HCT116 (cell line): ENCODE measurements around the gene GNG2.

Source experiments
- CEBPB ChIP-seq: IDR thresholded peaks from 2 replicates; pipeline ENCODE4 v1.6.1; 2012; ENCODE audit warnings: low read depth
- CTCF ChIP-seq, 3 experiments: fragments of 200-600 bp in 1 of 3; sonication (generic) in 1 of 3; IDR thresholded peaks in 2 of 3; conservative IDR thresholded peaks in 1 of 3; 2 replicates each; pipeline ENCODE4 v1.5.1; 2012 to 2017; ENCODE audit warnings: low read depth in 2 of 3, low read length in 2 of 3, antibody characterized with exemption in 1 of 3, borderline replicate concordance in 1 of 3, control low read depth in 1 of 3, mild to moderate bottlenecking in 1 of 3, mixed read lengths in 1 of 3, mixed run types in 1 of 3, moderate library complexity in 1 of 3; ENCODE audit not compliant: insufficient read depth in 1 of 3
- POLR2A ChIP-seq: IDR thresholded peaks from 2 replicates; pipeline ENCODE4 v1.7.0; 2011; ENCODE audit warnings: borderline replicate concordance; ENCODE audit not compliant: insufficient read depth, insufficient read length; ENCODE audit errors: extremely low read depth
- POLR2AphosphoS5 ChIP-seq: IDR thresholded peaks from 2 replicates; pipeline ENCODE4 v1.6.1; 2011; ENCODE audit warnings: mild to moderate bottlenecking, low read depth, low read length, moderate library complexity
- SIN3A ChIP-seq: IDR thresholded peaks from 2 replicates; pipeline ENCODE4 v1.6.1; 2012; ENCODE audit warnings: low read depth
- ZBTB33 ChIP-seq: IDR thresholded peaks from 2 replicates; pipeline ENCODE4 v1.6.1; 2011; ENCODE audit warnings: mild to moderate bottlenecking, low read length, moderate library complexity; ENCODE audit not compliant: insufficient replicate concordance; ENCODE audit errors: extremely low read depth
- ZFX ChIP-seq: fragments of 450-650 bp; IDR thresholded peaks from 2 replicates; pipeline ENCODE4 v1.6.1; 2017
- TF ChIP-seq, protein P1 (sequence below): IDR thresholded peaks from 2 replicates; pipeline ENCODE4 v1.6.1; 2012
- TF ChIP-seq, protein P2 (sequence below): IDR thresholded peaks from 2 replicates; pipeline ENCODE4 v1.6.1; 2012; ENCODE audit warnings: low read depth

- no peak for TF ChIP-seq CEBPB
- TF ChIP-seq CTCF (IDR thresholded peaks at IDR 0.05 in 2 of 3, conservative IDR thresholded peaks at IDR 0.05 in 1 of 3; ENCODE audit: borderline replicate concordance in 1 of 3, insufficient read depth in 1 of 3, low read depth in 2 of 3, low read length in 2 of 3), result no peak
- TF ChIP-seq SIN3A, result no peak
- TF ChIP-seq POLR2AphosphoS5, result no peak
- TF ChIP-seq, protein P1, sequence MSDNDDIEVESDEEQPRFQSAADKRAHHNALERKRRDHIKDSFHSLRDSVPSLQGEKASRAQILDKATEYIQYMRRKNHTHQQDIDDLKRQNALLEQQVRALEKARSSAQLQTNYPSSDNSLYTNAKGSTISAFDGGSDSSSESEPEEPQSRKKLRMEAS, result no peak
- TF ChIP-seq POLR2A, result no peak
- TF ChIP-seq ZBTB33, result no peak
- TF ChIP-seq ZFX, result no peak
- TF ChIP-seq, protein P2, sequence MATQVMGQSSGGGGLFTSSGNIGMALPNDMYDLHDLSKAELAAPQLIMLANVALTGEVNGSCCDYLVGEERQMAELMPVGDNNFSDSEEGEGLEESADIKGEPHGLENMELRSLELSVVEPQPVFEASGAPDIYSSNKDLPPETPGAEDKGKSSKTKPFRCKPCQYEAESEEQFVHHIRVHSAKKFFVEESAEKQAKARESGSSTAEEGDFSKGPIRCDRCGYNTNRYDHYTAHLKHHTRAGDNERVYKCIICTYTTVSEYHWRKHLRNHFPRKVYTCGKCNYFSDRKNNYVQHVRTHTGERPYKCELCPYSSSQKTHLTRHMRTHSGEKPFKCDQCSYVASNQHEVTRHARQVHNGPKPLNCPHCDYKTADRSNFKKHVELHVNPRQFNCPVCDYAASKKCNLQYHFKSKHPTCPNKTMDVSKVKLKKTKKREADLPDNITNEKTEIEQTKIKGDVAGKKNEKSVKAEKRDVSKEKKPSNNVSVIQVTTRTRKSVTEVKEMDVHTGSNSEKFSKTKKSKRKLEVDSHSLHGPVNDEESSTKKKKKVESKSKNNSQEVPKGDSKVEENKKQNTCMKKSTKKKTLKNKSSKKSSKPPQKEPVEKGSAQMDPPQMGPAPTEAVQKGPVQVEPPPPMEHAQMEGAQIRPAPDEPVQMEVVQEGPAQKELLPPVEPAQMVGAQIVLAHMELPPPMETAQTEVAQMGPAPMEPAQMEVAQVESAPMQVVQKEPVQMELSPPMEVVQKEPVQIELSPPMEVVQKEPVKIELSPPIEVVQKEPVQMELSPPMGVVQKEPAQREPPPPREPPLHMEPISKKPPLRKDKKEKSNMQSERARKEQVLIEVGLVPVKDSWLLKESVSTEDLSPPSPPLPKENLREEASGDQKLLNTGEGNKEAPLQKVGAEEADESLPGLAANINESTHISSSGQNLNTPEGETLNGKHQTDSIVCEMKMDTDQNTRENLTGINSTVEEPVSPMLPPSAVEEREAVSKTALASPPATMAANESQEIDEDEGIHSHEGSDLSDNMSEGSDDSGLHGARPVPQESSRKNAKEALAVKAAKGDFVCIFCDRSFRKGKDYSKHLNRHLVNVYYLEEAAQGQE, result no peak
Observed at GRCh38 chr14:51880835-51881580, 20.6 kb downstream of the GNG2 start.
